ENCODE measurements around the gene CAMK1D.
"Not testable (repeated sequence)": the region's sequence is repeated elsewhere in the genome, so short reads cannot be mapped to it uniquely, and the experiment has no call there.

CAMK1D gene

DNA sequence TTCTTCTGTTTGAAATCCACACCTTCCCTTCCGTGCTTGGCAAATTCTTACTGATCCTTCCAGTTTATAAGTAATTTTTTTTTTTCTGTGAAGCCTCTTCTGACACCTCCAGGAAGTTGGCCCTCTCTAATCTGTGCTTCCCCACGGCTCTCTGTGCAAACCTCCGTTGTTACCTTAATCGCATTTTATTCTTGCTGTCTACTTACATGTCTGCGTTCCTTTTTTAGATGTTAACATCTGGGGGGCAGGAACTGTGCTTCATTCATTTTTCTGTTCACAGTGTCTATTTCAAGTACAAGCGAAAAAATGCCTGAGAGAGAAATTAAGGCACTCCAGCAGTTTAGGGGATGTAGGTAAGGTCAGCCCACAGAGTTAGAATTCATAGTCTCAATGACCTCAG is 8.4 kb upstream of the CAMK1D start:
- no peak for DNase-seq (ENCODE audit: low spot score)

DNA sequence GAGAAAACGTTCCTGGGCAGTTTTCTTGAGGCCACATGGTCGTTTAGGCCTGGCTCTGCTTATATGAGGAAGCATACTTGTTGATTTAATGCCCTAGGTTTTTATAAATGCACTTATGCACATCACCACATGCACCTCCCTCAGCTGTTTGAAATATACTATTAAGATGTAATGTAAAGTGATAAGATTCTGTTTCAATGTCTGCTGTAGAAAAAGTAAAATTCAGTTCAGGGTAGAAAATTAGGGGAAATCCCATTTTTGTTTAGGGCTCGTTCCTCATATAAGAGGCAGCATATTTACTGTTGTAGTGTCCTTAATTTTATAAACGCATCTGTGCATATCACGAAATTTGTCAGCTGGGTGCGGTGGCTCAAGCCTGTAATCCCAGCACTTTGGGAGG is 7.8 kb upstream of the CAMK1D start:
- DNase-seq (ENCODE audit: low spot score) = no peak

DNA sequence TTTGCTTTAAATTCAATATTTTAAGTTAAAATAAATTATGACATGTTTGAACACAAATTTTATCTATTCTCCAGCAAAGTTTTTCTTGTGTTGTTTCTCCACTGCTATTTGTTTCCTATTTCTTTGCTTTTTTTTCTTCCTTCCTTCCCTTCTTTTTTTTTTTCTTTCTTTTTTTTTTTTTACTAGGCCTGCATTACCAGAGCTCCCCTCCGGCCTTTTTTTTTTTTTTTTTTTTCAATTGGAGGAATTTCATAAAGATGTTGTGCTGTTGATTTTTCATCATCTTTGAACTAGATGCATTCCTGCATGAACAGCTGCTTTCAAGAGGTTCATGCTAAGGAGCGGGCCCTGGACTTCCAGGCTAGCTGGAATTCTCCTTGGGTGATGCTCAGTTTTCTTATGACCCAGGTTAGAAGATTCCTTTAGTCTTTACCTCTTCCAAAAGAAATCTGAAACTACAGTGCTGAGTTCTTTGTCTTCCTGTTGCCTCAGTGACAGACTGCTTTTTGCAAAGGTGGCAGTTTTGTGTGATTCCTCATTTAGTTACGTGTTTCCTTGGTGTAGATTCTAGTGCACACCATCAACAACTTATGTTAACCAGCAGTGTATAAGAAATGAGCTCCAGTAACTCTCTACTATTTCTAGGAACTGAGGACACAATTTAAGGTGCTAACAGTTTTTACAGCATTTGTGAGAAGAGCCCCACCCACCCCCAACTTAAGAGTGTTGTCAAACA is 4.8 kb upstream of the CAMK1D start:
- no peak for DNase-seq (ENCODE audit: low spot score)

DNA sequence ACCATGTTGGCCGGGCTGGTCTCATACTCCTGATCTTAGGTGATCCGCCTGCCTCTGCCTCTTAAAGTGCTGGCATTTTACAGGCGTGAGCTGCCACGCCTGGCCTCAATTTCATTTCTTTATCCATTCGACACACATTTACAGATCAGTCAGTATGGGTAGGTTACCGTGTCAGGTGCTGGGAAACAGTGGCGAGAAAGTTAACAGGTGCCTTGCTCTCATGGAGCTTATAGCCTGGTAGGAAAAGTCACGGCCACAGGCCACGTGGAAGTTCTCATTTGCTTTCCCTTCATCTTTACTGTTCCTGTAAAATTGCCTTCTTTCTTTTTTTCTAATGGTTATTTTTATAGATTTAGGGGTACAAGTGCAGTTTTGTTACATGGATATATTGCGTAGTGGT is 2.6 kb upstream of the CAMK1D start:
- DNase-seq (ENCODE audit: low spot score) = no peak

DNA sequence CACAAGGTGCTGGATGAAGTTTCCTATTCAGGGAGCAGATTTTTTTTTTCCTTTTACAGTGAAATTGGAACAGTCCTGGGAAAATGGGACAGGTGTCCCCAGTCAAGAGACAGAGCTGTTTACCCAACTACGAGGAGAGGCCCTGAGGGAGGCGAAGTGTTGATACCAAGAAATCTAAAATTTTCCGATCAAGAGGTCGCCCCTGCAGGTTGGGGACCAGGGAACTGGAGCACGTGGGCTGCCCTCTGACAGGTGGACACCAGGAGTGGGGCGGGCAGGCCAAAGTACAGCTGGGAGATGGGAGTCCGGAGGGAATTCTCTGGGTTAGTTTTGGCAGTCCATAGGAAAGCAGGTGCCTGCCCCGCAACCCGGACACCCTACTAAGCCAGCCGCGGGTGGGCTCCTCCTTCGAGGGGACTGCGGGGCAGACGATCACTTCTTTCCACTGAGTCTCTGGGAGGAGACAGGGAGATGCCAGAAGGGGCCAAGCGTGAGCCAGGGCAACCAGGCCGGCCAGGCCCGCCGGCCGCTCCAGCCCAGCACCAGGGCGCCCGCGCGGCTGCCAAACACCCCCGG is 965 bp upstream of the CAMK1D start:
- DNase-seq (ENCODE audit: low spot score) = no peak

DNA sequence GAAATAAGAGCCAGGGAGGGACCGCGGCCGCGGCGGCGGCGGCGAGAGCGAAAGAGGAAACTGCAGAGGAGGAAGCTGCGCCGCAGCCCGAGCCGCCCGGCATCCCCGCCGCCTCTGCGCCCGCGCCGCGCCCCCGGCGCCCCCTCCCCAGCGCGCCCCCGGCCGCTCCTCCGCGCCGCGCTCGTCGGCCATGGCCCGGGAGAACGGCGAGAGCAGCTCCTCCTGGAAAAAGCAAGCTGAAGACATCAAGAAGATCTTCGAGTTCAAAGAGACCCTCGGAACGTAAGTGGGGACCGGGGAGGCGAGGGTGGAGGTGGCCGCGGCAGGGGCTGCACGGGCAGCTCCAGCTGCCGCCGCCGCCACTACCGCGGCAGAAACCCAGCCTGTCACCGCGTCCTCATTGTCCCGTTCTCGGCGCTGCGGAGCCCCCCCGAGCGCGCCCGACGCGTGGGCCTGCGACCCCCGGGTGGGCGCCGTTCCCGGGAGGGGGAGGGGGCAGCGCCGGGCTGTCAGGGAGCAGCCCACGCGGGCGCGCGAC is 351 bp downstream of the CAMK1D start:
- DNase-seq (ENCODE audit: low spot score) = peak; percentile 51

DNA sequence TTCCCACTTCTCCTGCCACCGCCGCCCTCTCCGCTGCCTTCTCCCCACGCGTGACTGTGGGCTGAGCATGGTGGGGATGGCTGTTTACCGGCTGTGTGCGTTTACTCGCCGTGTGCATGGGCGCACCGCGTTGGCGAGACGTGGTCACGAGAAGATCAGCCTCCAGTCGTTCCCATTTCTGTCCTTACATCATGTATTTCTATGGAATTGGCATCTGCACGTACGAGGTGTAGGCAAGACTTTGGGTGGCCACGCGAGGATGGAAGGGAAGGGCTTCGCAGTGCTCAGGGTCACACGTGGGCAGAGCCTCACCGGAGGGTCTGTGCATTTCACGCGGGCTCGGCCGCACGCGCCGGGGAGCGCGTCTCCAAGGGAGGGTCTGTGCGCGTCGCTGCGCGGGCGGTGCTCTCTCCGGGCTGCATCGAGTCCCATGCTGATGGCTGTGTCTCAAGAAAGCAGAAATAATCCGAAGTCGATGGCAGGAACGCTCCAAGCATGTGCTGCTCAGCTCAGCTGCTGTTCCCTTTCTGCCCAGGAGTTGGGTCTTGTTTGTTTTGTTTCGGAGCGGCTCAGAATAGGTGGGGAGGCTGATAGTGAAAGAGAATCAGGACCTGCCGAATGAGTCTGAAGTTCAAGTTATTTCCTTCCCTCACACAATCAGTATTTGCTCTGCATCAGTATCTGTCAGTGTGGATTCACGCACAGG is 973 bp downstream of the CAMK1D start:
- no peak for DNase-seq (ENCODE audit: low spot score)

DNA sequence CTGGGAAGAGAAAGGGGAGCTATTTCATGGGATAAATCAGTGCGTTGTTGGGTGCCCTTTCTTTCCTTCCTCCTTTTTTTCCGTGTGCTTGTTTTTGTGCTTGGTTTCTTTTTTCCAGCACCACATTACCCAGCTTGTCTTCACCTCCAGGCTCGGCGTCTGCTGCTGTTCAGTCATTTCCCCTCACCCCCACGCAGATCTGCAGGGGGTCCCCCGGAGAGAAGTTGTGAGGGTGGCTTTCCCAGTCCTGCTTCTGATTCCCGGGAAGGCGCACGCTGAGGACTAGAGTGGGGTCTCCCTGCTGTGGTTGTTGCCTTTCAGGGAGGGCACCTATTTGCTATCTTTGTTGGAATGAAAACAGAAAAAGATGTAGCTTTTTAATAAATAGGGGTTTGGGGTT is 1.6 kb downstream of the CAMK1D start:
- no peak for DNase-seq (ENCODE audit: low spot score)

DNA sequence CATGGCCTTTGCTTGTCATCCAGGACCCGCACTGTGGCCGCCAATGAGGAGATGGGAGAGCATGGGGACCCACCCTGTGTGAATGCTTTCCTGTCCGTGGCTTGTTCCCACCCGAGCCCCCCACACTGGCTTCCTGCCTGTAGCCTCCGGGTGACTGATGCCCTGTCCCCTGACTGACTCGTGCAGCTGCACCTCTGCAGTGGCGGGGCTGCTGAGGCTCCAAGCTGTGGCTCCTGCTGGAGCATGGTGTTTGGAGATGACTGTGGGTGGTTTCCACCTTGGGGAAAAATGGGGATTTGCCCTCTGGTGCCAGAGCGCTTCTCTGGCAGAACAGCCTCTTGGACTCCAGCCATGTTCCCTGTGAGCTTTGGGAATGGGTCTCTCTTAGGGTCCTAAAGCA is 2.1 kb downstream of the CAMK1D start:
- DNase-seq (ENCODE audit: low spot score) = no peak

DNA sequence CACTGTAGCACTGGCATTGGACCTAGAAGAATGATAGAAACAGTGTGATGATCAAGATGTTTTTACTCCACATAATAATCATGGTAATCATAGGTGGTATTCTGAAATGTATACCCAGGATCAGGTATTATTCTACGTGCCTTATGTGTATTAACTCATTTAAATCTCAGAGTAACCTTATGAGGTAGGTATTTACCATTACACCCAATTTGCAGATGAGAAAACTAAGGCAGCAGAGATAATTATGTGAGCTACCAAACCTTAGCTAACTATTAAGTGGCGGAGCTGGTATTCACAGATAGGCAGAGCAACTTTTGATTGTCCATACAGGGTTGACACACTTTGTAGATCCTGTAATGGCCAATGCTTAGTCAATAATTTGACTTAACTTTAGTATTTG is 2.5 kb downstream of the CAMK1D start:
- no peak for DNase-seq (ENCODE audit: low spot score)

DNA sequence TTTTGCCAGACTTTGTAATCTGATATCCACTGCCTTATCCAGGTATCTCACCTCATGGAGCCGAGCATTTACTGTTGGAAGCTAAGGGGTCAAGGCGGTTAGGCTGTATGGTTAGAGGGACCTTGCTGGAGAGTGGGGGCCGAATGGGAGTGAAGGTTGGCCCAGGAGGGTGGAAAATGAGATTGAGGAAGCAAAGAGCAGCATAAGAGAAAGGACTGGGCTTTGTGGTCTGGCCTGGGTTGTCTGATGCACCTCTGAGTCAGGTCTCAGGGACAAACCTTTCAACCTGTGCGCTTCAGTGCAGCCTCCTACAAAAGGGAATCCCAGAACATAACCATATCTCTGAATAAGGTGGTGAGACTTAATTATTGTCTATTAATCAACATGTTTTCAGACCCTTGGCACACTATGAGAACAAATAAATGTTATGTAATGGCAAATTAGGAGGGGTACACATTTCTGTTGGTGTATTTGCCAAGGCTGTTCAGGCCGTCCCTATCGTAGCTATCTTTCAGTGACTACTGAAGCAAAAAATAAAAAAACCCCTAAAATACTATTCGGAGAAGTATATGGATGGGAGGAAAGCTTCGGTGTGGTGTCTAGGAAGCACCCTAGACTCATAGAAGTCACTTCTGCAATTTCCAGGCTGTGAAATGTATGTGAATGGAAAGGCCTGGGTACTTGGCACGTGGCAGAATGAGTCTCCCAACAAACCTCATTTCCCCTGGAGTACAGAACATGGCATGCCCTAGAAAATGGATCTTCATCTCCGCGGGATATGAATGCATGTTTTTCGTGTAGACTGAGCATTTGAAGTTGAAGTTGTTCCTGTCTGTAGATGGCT is 4.3 kb downstream of the CAMK1D start:
- no peak for DNase-seq (ENCODE audit: low spot score)

DNA sequence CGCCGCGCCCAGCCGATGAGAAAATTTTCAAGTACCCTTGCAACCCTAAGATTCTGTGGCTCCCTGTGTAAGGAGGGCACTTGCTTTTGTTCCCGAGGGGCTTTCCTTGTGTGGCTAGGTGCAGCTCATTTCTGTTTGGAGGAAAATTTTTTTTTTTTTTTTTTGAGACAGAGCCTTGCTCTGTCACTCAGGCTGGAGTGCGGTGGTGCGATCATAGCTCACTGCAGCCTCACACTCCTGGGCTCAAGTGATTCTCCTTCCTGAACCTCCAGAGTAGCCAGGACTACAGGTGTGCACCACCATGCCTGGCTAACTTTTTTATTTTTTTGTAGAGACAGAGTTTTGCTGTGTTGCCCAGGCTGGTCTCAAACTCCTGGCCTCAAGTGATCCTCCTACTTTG is 5.3 kb downstream of the CAMK1D start:
- not testable (repeated sequence) for DNase-seq (ENCODE audit: low spot score)

DNA sequence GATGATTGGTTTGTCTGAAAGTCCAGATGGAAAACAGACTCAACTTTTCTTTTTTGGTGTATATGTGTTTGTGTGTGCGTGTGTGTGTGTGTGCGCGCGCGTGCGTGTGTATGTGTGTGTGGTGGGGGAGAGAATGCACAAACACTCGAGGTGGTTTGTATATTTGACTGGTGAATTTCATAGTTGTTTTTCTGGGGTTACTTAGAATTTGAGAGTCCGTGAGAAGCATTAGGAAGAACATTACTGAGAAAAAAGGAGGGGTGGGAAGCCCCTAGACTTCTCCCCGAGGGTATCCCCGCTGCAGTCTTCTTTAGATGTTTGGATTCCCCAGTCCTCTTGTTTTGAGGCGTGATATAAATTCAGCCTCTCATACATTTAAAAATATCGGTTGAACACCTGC is 6.0 kb downstream of the CAMK1D start:
- DNase-seq (ENCODE audit: low spot score) = no peak

DNA sequence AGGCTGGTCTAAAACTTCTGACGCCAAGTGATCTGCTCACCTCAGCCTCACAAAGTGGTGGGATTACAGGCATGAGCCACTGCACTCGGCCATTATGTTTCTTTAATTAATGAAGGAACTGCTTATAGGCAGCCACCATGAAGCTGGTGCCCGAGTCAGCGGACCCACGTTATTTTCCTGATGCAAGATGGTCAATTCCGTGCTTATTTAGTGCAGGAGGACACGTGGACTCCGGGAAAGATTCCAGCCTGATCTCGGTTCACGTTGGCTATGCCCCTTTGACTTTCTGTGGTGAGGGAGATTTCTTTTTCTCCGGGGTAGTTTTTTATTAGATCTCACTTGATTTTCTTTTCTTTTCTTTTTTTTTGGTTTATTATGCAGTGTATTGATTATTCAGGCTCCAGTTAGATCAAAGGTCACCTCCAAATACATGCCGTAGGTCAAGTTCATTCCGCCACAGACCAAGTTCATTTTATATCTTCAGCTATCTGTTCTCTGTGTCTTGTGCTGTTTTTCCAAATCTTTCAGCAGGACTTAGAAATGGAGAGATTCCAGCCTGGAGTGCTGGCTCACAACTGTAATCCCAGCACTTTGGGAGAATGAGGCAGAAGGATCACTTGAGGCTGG is 8.3 kb downstream of the CAMK1D start:
- no peak for DNase-seq (ENCODE audit: low spot score)

DNA sequence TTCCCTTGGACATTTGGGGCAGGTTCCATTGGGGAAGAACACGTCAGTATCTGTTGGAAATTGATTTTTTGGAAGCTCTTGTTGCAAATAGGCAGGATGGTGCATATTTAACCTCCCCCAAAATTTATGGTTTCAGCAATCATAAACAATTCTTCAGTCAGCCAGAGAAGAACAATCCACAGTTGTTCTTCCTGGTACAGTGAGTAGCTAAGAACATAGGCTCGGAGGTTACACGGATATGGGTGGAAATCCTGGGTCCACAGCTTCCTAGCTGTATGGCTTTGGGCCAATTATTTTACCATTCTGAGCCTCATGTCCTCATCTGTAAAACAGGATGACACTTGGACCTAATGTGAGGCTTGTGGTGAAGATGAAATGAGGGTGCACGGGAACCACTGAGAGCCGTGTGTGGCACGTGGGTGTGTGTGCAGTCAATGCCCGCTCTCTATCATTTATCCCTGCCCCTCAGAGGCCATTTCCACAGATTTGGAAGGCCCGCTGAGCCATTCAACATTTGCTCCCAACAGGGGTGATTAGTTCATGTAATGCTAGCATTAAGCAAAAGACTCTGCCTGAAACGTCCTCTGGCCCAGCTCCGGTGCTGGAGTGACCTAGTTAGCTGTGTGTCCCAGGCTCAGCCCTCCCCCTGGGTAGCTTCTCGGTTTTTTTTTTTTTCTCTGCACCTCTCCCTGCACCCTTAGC is 9.7 kb downstream of the CAMK1D start:
- DNase-seq (ENCODE audit: low spot score) = no peak

DNA sequence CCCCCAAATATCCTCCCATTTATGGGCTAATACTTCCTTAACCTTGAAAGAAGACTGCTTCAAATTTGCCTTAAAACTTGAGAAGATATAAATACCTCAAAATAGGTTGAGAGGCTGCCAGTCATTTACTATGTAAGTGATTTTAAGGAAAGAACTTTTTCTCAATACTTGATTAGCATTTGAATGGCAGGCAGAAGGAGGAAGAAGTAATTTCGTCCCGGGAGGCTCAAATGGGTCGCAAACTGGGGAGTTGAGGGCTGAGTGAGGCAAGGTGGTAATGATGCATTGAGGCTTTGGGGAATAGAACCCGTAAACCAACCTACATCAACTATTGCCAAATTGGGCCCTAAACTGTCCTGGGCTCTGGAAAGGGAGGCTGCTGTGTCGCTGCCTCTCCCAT is 11.1 kb downstream of the CAMK1D start:
- no peak for DNase-seq (ENCODE audit: low spot score)

DNA sequence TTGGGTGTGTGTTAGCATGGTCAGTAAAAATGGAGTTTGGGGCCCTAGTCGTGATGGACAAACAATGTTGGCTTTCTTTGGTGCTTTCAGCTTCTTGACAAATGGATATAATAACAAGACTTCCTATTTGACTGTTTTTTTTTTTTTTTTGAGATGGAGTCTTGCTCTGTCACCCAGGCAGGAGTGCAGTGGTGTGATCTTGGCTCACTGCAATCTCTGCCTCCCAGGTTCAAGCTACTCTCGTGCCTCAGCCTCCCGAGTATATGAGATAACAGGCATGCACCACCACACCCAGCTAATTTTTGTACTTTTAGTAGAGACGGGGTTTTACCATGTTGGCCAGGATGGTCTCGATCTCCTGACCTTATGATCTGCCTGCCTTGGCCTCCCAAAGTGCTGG is 11.8 kb downstream of the CAMK1D start:
- not testable (repeated sequence) for DNase-seq (ENCODE audit: low spot score)

DNA sequence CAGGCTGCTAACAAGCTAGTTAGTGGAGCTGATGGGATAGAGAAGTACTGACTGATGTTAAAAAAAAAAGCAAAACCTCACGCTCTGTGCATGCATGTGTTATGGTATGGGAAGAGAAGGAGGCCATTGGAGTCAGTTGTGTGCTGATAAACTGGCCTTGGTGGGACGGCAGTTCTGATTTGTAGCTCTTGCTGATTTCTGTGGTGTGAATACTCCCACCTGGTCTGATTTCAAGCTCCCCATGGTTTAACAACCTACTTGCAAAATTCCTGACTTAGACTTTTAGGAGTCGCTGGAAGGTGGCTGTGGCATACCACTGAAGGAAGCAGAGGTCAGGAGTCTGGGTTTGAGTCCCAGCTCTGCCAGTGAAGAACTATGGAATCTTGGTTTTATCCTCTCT is 15.2 kb downstream of the CAMK1D start:
- DNase-seq (ENCODE audit: low spot score) = no peak

DNA sequence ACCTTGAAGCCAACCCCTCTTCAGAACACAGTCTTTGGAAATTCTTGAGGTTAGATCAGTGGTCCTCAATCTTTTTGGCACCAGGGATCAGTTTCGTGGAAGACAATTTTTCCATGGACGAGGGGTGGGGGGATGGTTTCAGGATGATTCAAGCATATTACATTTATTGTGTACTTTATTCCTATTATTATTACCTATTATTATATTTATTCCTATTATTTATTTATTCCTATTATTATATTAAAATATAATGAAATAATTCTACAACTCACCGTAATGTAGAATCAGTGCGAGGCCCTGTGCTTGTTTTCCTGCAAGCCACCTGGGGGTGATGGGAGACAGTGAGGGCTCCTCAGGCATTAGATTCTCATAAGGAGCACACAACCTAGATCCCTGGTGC is 17.9 kb downstream of the CAMK1D start:
- DNase-seq (ENCODE audit: low spot score) = no peak

DNA sequence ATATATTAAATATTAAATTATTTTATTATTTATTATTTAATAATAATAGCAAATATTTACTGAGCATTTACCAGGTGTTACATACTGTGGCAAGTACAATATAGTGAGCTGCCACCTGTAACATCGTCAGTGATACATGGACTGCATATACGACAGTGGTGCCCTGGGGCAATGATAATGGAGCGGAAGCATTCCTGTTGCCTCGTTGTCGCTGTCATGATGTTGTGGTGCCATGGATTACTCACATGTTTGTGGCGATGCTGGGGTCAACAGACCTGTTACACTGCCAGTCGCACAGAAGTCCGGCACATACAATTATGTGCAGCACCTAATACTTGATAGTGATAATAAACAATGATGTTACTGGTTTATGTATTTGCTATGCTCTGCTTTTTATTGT is 20.6 kb downstream of the CAMK1D start:
- DNase-seq (ENCODE audit: low spot score) = no peak

DNA sequence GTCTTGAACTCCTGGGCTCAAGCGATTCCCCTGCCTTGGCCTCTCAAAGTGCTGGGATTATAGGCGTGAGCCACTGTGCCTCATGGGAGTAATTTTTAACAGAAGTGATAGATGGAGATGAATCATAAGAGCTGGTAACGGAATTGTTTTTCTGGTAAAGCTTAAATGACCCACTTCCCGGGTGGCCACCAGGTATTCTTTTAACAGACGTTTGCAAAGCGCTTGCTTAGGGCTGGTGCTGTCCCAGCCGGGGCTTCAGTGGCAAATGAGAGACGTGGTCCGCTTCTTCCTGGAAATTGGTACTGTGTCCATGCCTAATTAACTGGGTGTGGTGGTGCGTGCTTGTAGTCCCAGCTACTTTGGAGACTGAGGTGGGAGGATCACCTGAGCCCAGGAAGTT is 23.5 kb downstream of the CAMK1D start:
- DNase-seq (ENCODE audit: low spot score) = no peak

All from HuH-7.5 (cell line).